ENCODE results near the gene ANO1.
A peak's percentile ranks its signal among the peaks of the same experiment; 100 is the strongest.

Gene ANO1

DNA sequence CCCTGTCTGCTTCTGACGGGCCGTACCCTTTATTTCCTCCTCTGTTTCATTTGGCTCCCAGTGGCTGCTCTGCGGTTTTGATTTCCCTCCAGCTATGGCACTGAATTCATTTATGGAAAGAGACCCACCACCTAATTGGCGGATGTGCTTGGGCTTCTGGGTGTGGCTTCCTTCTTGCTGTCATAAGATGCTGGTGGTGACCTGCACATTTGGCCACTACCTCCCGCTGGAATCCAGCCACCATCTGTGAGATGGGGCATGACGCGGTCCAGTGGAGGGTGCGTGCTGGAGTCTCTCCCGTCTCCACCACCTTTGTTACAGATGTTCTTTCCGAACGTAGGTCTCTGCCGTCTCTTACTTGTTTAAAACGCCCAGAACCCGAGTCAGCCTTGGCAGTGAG is 77.3 kb downstream of the ANO1 start:
- no peak overlapping the region for H3K4me3 ChIP-seq (ENCODE audit: low read depth, low read length)
- no peak for TF ChIP-seq CTCF (IDR thresholded peaks at IDR 0.05; ENCODE audit: low read depth, low read length)

- no peak for TF ChIP-seq CTCF (IDR thresholded peaks at IDR 0.05; ENCODE audit: low read depth, low read length)
- no peak overlapping the region for H3K4me3 ChIP-seq (ENCODE audit: low read depth, low read length)
Measured at GRCh38 chr11:70156291-70157037, 78.3 kb downstream of the ANO1 start.

DNA sequence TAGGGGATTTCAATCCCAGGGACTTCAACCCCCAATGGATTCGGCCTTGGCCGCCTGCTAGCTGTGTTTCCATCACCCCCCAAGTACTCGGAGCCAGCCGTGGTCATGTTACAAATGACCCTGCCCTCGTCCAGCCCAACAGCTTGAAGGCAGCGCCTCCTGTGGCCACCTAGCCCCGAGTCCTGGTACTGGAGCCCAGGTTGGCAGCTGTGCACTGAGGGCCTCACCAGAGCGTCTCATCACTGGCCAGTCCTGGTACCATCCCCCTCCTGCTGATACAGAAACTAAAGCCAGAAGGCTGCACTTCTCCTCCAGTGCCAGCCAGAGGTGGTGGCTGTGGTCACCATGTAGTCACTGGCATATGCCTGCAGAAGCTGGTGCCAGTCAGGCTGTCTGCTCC is 80.1 kb downstream of the ANO1 start:
- peak; percentile 43 for TF ChIP-seq CTCF (IDR thresholded peaks at IDR 0.05; ENCODE audit: low read depth, low read length)
- no peak overlapping the region for H3K4me3 ChIP-seq (ENCODE audit: low read depth, low read length)

DNA sequence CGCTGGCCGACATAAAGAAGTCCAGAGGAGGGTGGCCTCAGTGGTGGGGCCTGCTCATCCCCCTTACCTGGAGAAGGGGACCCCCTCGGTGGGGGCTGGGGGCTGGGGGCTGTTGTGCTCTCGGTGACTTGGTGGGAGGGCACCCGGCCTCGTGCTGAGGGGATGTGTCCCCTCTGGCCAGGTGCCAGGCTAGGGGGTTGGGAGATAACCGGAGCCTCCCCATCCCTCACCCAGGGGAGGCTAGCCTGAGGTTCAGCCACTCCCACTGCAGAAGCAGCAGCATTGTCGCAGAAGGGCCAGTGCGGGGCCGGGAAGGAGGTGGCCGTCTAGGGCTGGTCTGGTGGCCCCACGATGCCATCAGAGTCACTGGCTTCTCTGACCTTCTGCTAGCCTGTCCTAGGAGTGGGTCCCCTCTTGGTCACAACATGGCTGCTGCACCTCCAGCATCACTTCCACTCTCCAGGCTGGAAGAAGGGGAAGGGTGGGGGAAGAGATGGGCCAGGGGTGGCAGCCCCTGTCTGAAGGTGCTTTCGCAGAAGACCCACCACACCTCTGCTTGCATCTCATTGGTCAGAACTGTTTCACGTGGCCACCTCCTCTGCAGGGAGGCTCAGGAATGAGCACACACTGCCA is 80.8 kb downstream of the ANO1 start:
- H3K4me3 ChIP-seq (ENCODE audit: low read depth, low read length) = no peak overlapping the region
- no peak for TF ChIP-seq CTCF (IDR thresholded peaks at IDR 0.05; ENCODE audit: low read depth, low read length)

- no peak overlapping the region for H3K4me3 ChIP-seq (ENCODE audit: low read depth, low read length)
- TF ChIP-seq CTCF (IDR thresholded peaks at IDR 0.05; ENCODE audit: low read depth, low read length) = no peak
Measured at GRCh38 chr11:70159627-70160570, 81.8 kb downstream of the ANO1 start.

- no peak for TF ChIP-seq CTCF (IDR thresholded peaks at IDR 0.05; ENCODE audit: low read depth, low read length)
- no peak overlapping the region for H3K4me3 ChIP-seq (ENCODE audit: low read depth, low read length)
Measured at GRCh38 chr11:70161043-70161625, 83.0 kb downstream of the ANO1 start.
